Measurements from ENCODE around the gene BMP6. TPM values are rescaled to one million over a fixed set of nuclear protein-coding genes. Genes with fewer than 3 reads are reported as not detected.

Gene BMP6
- total and polyA plus RNA-seq, 2 of the 4 experiments (the other 2 are of a cell fraction), result 0.18 to 0.19 TPM

- no peak overlapping the region for H4K91ac ChIP-seq (ENCODE audit: insufficient read depth, low read depth, low read length)
- ATAC-seq (ENCODE audit: low read depth), result no peak
- H3K4ac ChIP-seq (ENCODE audit: low read depth, low read length), result peak overlapping the region; percentile 92
- H3K4me1 ChIP-seq (ENCODE audit: control insufficient read depth, insufficient read depth, low read length), result peaks cover 6% of the 10 kb centered on the region; the same call in 1 of the 2 replicates
- peaks cover 29% of the 10 kb centered on the region for H3K27me3 ChIP-seq (ENCODE audit: control insufficient read depth, insufficient read depth, low read length)
- no peak overlapping the region for H3K56ac ChIP-seq (ENCODE audit: extremely low read depth, insufficient read depth, low read length)
- H2BK15ac ChIP-seq (ENCODE audit: low read depth, low read length), result 0 out of 3 replicates have a peak overlapping the region, but pooled peaks have one; percentile 19
- ChIA-PET CTCF (no interaction called here), POLR2A (ENCODE audit: unreplicated experiment) (no interaction called here)
- H2AK5ac ChIP-seq (ENCODE audit: low read depth, low read length), result no peak overlapping the region; the same call in 1 of the 2 replicates
- H2AFZ ChIP-seq (replicated peaks; ENCODE audit: low read length, poor library complexity), result peak overlapping the region; percentile 96
- H3K4me3 ChIP-seq (ENCODE audit: insufficient read depth, low read depth, low read length), result peak overlapping the region; percentile 96; the same call in 1 of the 2 replicates
- DNase-seq, result no peak
- no peak overlapping the region for H3K18ac ChIP-seq (ENCODE audit: low read depth, low read length)
- H2BK5ac ChIP-seq (ENCODE audit: low read depth, low read length, poor library complexity, severe bottlenecking), result no peak overlapping the region
- H3K27ac ChIP-seq (ENCODE audit: insufficient read depth, low read length), result no peak overlapping the region
- H3K9ac ChIP-seq (ENCODE audit: low read depth, low read length), result peak overlapping the region; percentile 90
- H2BK120ac ChIP-seq (ENCODE audit: low read depth, low read length), result 0 out of 2 replicates have a peak overlapping the region, but pooled peaks have one; percentile 89
- H2AK9ac ChIP-seq (replicated peaks; ENCODE audit: low read depth, low read length, poor library complexity), result peak overlapping the region; percentile 74
- dilution Hi-C loops (cut with HindIII; ENCODE audit: low sequenced_read_pairs, unreplicated experiment) (no loop called here), in situ Hi-C loops (cut with MboI; ENCODE audit: low sequenced_read_pairs) (no loop called here), intact Hi-C loops (cut with micrococcal nuclease) (loop anchor here (2.0 to 5.0 kb wide), 2 partner anchors 66 to 147 kb away; no protein-coding TSS in a partner anchor)
- no peaks in the 10 kb centered on the region for H3K9me3 ChIP-seq (ENCODE audit: control insufficient read depth, insufficient read depth, low read length)
- H4K5ac ChIP-seq (ENCODE audit: low read depth, low read length), result no peak overlapping the region
- no peak overlapping the region for H3K14ac ChIP-seq (replicated peaks; ENCODE audit: low read depth, low read length)
- peak overlapping the region; percentile 85; the same call in 1 of the 2 replicates for H3K23ac ChIP-seq (ENCODE audit: low read depth, low read length)
- H3K9me1 ChIP-seq (ENCODE audit: insufficient read depth, low read length), result peaks cover 7% of the 10 kb centered on the region
- H3K36me3 ChIP-seq (ENCODE audit: control insufficient read depth, insufficient read depth, low read length), result peaks cover 6% of the 10 kb centered on the region
- BruUV-seq (replicated peaks), result no TSS peak
- peaks cover 30% of the 10 kb centered on the region for H4K20me1 ChIP-seq (ENCODE audit: insufficient read depth, low read length)
- H2BK20ac ChIP-seq (ENCODE audit: low read depth, low read length), result no peak overlapping the region
- WGBS, 2 experiments (ENCODE audit: extremely low coverage in 2 of 2, insufficient read length in 1 of 2), result 100% methylated on average over 1 of the region's 11 CpGs; no CpG with 5 or more reads in 1 of the 2 experiments
- peak overlapping the region; percentile 87; the same call in 1 of the 2 replicates for H3K4me2 ChIP-seq (ENCODE audit: low read depth, low read length)
- peaks cover 4 to 27% of the 10 kb centered on the region in 2 experiments; a peak in 3 of 4 replicates for H3K79me1 ChIP-seq (ENCODE audit: low read depth in 1 of 2, low read length in 2 of 2)
- no peak for TF ChIP-seq MXI1 (IDR thresholded peaks at IDR 0.05; ENCODE audit: borderline replicate concordance, low read depth, low read length)
- TF ChIP-seq CHD1 (IDR thresholded peaks at IDR 0.05; ENCODE audit: low read depth, low read length), result no peak
- no peak for TF ChIP-seq BHLHE40 (IDR thresholded peaks at IDR 0.05; ENCODE audit: low read depth, low read length)
- no peak for TF ChIP-seq RCOR1 (IDR thresholded peaks at IDR 0.05; ENCODE audit: insufficient replicate concordance, low read length)
- no peak for TF ChIP-seq ELK1 (IDR thresholded peaks at IDR 0.05; ENCODE audit: borderline replicate concordance, low read depth, low read length)
- no peak for TF ChIP-seq CTCF (conservative IDR thresholded peaks at IDR 0.05; ENCODE audit: low read depth, low read length)
- TF ChIP-seq CEBPB (IDR thresholded peaks at IDR 0.05; ENCODE audit: low read depth, low read length), result no peak
- TF ChIP-seq FOS (IDR thresholded peaks at IDR 0.05; ENCODE audit: low read depth, low read length), result no peak
- no peak for TF ChIP-seq RFX5 (IDR thresholded peaks at IDR 0.05; ENCODE audit: low read depth, low read length)
- no peak for TF ChIP-seq NFE2L2 (IDR thresholded peaks at IDR 0.05; ENCODE audit: low read depth, low read length)
- TF ChIP-seq MAZ (IDR thresholded peaks at IDR 0.05; ENCODE audit: borderline replicate concordance, low read depth, low read length), result no peak
- no peak for TF ChIP-seq RAD21 (IDR thresholded peaks at IDR 0.05; ENCODE audit: low read length)
- no peak for TF ChIP-seq SMC3 (IDR thresholded peaks at IDR 0.05; ENCODE audit: low read depth, low read length)
- no peak for TF ChIP-seq POLR2A (IDR thresholded peaks at IDR 0.05; ENCODE audit: low read depth, low read length)
- no peak for TF ChIP-seq USF2 (IDR thresholded peaks at IDR 0.05; ENCODE audit: low read depth, low read length)
- H4K8ac ChIP-seq (ENCODE audit: low read depth in 2 of 2, low read length in 2 of 2), result peak overlapping the region; percentile 84 to 92
Observed at GRCh38 chr6:7911345-7911725, 185.4 kb downstream of the BMP6 start.
